H1 (cell line): Measurements from ENCODE around the gene NDRG2. TPM values are rescaled to one million over a fixed set of nuclear protein-coding genes. Genes with fewer than 3 reads are reported as not detected.

Experiments used
- FOSL1 ChIP-seq: IDR thresholded peaks from 2 replicates; pipeline ENCODE4 v1.6.1; 2011; ENCODE audit warnings: mild to moderate bottlenecking, low read depth, low read length, moderate library complexity; ENCODE audit not compliant: insufficient read depth
- RAD21 ChIP-seq, 2 experiments: IDR thresholded peaks in 1 of 2; conservative IDR thresholded peaks in 1 of 2; 2 replicates each; pipeline ENCODE4 v1.6.1; 2011; ENCODE audit warnings: low read depth in 2 of 2, low read length in 2 of 2, improper control_type of control experiment in 1 of 2, inconsistent platforms in 1 of 2, mild to moderate bottlenecking in 1 of 2, moderate library complexity in 1 of 2
- SAP30 ChIP-seq: fragments of 300-600 bp; sonication (generic); IDR thresholded peaks from 2 replicates; pipeline ENCODE4 v1.7.1; 2012; ENCODE audit warnings: low read length, moderate library complexity, mild to moderate bottlenecking, inconsistent platforms; ENCODE audit not compliant: insufficient read depth, insufficient replicate concordance
- SIX5 ChIP-seq: IDR thresholded peaks from 2 replicates; pipeline ENCODE4 v1.6.1; 2011; ENCODE audit warnings: mild to moderate bottlenecking, low read depth, low read length
- polyA plus RNA-seq, 7 experiments: library from polyadenylated mRNA; depleted of rRNA in 3 of 7; stranded (reverse) in 5 of 7; unstranded in 2 of 7; fragments of >200 nt in 5 of 7; fragments of 200-250 nt in 2 of 7; gene quantifications; 1 replicate in 5 of 7; 2 replicates in 1 of 7; 4 replicates in 1 of 7; pipeline versions ENCODE4 v1.2.1 to v1.2.3, GENCODE V29; 2011 to 2013; ENCODE audit warnings: missing spikeins in 2 of 7, mixed read lengths in 2 of 7
- total RNA-seq: library from RNA; stranded (reverse); fragmentation: NEBNext Ultra II Directional; extraction: Animal tissue kit (Norgen Biotek cat#: 25700); gene quantifications from 2 replicates; pipeline ENCODE4 v1.2.1, GENCODE V29; 2021

Gene NDRG2
- total and polyA plus RNA-seq, 2 of the 8 experiments (the other 6 are each of a cell fraction or from before 2014, with no cell fraction given), result 29.9 to 48.6 TPM

- TF ChIP-seq SAP30 (peak; percentile 15), FOSL1 (peak; percentile 16; the same call in 1 of the 2 replicates), SIX5 (no peak), RAD21 (IDR thresholded peaks at IDR 0.05 in 1 of 2, conservative IDR thresholded peaks at IDR 0.05 in 1 of 2; ENCODE audit: low read depth in 2 of 2, low read length in 2 of 2) (no peak; a peak in 1 of 4 replicates)
These were observed at the start of gene NDRG2 (continued) for GRCh38 chr14:21024585-21025370.
